Measurements from ENCODE around the gene MAEA.
"Not testable (repeated sequence)": the region's sequence is repeated elsewhere in the genome, so short reads cannot be mapped to it uniquely, and the experiment has no call there.

The MAEA gene

DNA sequence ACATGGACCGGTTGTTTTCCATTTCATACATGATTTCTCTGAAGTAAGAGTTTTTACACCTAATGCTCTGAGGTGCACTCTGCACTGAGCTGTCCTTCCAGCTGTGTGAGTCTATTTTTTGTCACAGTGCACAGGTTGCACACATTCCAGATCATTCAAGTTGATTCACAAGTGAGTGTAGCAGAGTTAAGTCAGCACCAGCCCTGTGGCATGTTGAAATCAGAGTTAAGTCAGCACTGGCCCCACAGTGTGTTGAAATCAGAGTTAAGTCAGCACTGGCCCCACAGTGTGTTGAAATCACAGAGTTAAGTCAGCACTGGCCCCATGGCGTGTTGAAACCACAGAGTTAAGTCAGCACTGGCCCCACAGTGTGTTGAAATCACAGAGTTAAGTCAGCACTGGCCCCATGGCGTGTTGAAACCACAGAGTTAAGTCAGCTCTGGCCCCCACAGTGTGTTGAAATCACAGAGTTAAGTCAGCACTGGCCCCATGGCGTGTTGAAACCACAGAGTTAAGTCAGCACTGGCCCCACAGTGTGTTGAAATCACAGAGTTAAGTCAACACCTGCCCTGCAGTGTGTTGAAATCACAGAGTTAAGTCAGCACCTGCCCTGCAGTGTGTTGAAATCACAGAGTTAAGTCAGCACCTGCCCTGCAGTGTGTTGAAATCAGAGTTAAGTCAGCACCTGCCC, 45.6 kb downstream of the MAEA start:
- not testable (repeated sequence) for DNase-seq (ENCODE audit: low read depth in 2 of 2)

DNA sequence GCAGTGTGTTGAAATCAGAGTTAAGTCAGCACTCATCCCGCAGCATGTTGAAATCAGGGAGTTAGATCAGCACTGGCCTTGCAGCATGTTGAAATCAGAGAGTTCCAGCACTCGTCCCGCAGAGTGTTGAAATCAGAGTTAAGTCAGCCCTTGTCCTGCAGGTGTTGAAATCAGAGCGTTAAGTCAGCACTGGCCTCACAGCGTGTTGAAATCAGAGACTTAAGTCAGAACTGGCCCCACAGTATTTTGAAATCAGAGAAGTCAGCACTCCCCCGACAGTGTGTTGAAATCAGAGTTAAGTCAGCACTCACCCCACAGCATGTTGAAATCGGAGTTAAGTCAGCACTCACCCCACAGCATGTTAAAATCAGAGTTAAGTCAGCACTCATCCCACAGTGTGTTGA, 46.4 kb downstream of the MAEA start:
- DNase-seq (ENCODE audit: low read depth in 2 of 2), result no peak

DNA sequence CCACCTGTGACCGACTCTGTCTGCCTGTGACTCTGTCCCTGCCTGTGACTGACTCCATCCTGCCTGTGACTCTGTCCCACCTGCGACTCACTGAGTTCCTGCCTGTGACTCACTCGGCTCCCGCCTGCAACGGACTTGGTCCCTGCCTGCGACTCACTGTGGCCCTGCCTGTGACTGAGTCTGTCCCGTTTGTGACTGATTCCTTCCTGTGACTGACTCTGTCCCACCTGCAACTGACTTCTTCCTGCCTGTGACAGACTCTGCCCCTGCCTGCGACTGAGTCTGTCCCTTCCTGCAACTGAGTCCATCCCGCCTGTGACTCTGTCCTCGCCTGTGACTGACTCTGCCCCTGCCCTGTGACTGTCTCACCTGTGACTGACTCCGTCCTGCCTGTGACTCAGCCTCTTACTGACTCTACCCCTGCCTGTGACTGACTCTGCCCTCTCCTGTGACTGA, 47.7 kb downstream of the MAEA start:
- no peak for DNase-seq (ENCODE audit: low read depth in 2 of 2)

DNA sequence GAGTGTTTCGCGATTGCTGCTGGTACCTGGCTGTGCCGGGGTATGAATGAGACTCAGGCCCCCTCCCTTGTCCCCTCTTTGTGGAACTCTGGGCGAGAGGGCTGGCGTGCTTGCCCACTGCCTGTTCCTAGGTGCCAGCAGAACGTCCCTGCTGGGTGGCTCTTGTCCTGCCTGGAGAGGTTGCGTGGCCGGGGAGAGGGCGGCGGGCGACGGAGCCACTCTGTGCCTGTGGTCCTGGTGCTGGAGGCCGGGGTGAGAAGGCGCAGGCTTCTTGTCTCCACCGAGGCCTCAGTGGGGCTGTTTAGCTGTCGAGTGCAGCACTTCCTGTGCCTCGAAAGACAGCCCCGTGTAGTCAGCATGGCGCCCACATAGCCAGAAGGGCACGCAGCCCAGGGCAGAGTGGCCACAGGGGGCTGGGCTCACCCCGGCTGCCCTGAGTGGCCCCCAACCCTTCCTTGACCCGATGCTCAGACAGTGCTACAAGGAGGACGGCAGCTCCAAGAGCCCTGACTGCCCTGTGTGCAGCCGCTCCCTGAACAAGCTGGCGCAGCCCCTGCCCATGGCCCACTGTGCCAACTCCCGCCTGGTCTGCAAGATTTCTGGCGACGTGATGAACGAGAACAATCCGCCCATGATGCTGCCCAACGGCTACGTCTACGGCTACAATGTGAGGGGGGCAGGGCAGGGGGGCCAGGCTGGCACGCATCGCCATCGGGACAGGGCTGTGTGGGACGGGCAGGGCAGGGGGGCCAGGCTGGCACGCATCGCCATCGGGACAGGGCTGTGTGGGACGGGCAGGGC, 48.5 kb downstream of the MAEA start:
- no peak for DNase-seq (ENCODE audit: low read depth in 2 of 2)

DNA sequence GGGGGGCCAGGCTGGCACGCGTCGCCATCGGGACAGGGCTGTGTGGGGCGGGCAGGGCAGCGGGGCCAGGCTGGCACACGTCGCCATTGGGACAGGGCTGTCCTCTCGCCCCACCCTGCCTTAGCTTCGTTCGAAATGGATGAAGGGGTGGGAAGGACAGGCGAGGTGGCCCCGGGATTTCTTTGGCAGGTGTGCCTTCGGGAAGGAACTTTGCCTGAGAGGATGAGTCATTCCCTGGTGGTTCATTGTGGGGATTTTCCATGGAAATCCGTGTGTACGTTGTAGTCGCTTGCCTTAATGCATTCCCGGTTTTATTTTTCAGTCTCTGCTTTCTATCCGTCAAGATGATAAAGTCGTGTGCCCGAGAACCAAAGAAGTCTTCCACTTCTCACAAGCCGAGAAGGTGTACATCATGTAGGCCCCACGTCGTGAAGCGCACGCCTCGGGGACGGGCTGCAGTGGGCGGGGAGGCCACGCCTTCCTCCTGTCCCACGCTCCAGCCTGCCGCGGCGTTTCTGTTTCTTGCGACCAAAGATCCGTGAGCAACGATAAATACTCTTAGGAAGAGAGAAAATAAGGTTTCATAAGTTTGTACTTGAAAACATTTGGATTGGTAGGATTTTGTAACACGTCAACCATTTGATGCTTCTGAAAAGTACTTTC, 49.2 kb downstream of the MAEA start:
- DNase-seq (ENCODE audit: low read depth in 2 of 2), result no peak

DNA sequence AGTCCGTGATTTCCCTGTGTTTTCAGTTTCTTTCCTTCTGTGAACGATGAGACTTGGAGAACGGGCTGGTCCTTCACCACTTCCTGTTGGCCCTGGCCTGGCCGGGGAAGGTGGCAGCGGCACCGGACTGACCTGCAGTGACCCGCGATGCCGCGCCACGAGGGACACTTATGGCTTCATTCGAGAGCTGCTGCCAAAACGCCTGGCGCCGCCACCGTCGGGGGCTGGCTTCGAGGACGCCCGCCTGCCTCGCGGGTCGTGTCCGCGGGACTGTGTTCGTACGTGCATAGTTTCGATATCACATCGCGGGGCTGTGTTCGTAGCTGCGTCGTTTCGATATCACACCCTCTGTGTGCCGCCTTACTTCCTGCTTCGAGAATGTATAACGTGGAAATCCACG, 49.8 kb downstream of the MAEA start:
- no peak for DNase-seq (ENCODE audit: low read depth in 2 of 2)

DNA sequence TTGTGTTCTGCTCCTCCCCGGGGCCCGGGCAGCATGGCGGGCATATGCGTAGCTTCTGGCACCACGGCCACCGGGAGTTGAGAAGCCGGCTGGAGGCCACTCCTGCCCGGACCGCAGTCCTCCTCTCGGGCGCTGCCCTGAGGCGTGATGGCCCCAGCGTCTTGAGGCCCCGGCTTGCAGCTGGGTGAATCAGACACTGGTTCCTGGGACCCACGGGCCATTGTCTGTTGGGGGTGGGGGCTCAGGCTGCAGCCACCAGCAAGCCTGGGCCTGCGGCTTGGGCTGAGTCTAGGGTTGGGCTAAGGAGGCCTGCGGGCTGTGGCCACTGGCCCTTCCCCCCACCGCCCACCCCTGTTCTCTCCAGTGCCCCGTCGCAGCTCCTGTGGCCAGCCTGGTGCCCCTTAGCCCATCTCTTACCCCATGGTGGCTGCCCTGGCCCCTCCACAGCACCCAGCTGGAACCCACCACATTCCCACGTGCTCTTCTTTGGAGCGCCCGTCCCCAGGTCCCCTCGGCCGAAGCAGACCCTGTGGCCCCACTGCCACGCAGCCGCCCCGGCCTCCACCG, 50.6 kb downstream of the MAEA start:
- DNase-seq (ENCODE audit: low read depth in 2 of 2), result no peak

DNA sequence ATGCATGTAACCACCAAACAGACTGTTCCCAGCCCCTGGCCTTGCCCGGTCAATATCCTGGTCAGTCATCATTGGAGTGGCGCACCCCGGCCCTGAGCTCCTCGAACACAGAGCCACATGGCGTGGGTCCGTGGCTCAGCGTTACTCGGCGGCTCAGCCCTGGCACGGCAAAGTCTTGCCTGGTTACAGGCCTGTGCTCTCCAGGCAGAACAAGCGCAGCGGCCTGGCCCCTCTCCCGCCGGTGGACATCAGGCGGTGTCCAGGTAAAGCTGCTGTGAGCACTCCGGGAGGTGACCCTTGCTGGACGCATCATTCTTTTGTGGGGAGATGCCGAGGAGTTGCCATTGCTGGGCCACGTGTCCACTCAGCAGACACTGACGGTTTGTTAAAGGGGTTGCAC, 51.2 kb downstream of the MAEA start:
- no peak for DNase-seq (ENCODE audit: low read depth in 2 of 2)

DNA sequence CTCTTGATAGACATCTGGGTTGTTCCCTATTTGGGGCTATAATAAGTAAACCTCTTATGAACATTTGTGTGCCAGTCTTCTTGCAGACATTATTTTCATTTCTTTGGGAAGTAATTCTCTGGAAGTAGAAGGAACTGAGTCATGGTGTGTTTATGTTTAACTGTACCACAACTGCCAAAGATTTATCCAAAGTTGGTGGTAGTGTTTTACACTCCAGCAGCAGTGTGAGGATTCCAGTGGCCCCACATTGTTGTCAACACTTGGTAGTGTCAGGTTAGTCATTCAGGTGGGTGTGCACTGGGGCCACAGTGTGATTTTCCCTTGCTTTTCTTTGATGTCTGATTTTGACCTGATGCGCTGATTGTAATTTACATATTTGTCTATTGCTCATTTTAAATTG, 52.3 kb downstream of the MAEA start:
- DNase-seq (ENCODE audit: low read depth in 2 of 2), result no peak

DNA sequence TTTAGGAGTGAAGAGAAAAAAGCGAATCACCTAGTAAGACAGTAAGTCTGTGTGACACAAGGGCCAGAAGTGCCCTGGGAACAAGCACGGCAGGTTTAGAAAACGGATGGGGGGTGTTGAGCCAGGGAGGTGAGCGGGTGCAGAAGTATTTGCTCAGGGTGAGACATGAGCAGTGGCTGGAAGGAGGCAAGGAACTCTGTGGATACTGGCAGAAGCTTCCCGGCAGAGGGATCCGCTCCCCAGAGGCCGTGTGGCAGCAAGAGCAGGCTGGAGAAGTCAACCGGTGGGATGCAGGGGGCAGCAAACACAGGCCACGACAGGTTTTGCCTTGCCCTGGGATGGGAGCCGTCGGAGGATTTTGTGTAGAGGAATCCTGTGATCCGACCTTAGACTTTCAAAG, 55.0 kb downstream of the MAEA start:
- DNase-seq (ENCODE audit: low read depth in 2 of 2), result no peak

DNA sequence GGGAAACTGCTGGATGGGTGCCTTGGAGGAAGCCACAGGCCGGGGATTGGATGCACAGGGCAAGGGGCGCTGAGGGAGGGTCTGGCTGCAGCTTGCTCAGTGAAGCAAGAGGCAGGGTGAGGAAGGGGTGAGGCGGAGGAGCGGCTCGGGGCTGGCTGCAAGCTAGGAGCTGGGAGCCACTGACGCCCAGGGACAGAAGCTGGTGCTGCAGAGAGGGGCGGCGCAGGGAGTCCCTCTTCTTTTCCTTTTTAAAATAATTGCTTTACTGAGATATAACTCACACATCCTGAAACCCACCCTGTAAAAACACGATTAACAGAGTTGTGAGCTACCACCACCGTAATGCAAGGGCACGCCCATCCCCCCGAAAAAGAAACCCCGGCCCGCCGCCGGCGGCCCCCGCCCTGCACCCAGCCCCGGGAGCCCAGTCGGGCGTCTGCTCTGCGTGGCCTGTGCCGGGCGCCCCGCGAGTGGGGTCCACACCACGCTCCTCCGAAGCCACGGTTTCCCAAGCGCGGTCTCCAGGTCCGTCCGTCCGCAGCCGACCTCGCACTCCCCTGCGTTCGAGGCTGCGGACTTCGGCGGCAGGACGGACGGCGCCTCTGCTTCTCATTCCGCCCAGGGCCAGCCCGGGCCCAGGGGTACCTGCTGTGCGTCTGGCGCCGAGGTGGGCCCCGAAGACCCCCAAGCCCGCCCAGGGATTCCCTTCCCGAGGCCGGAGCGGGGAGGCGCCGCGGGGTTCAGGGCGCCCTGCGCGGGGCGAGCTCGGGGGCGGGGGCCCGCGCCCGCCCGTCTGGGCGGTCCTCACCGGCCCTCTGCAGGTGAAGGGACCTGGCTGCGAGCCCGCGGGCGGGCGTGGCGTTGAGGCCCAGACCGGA, 56.5 kb downstream of the MAEA start:
- DNase-seq (ENCODE audit: low read depth in 2 of 2), result no peak

DNA sequence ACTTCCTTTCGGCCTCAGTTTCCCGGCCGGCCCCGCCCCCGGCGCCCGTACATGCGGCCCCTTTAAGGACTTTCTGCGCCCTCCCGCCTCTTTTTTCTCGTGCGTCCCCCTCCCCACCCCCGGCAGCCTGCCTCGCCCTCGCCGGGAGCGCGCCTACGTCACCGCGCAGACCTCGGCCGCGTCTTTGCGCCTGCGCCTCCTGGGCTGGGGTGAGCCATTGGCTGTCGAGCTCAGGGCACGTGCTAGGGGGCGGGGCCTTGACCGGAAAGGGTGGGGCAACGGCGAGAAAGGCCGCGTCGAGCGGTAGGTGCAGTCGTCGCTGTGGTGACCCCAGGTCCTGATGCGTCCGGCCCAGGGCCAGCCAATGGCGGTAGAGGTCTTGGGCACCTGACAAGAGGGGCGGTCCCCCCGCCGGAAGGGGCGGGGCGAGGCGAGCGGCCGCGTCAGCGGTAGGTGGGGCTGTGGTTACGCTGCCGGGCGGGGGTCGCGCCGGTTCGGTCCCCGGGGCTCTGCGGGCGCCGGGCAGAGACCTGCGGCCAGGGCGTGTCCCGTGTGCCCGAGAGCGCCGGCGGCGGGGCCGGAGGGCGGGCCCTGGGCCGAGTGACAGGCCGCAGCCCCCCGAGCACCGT, 57.2 kb downstream of the MAEA start, which contains the start of gene UVSSA:
TSS of gene UVSSA (plus strand) at position 428 of the 629 bp plus-strand sequence. CDS start 884 bp downstream, outside the sequence.
- DNase-seq (ENCODE audit: low read depth in 2 of 2), result peak; percentile 99

DNA sequence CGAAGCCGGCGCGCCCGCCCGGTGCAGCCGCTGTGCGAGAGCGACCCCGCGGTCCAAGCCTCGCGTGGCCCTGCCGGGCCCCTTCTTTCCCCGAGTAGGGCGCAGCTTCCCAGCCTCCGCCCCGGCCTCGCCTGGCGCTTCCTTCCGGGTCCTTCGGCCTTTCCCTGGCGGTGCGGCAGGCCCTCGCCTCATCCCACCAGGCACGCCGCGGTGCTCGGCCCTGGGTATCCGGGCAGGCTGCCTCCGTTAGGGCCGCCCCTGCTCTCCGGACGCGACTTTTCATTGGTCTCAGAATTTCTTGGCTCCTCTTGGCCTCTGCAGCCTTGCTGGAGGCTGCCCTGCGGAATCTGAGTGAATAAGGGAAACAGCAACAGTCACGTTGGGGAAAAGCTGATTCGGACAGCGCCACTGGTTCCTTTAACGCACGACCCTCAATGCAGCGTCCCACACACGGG, 57.7 kb downstream of the MAEA start:
- DNase-seq (ENCODE audit: low read depth in 2 of 2), result peak in 1 of 2 experiments; percentile 44

DNA sequence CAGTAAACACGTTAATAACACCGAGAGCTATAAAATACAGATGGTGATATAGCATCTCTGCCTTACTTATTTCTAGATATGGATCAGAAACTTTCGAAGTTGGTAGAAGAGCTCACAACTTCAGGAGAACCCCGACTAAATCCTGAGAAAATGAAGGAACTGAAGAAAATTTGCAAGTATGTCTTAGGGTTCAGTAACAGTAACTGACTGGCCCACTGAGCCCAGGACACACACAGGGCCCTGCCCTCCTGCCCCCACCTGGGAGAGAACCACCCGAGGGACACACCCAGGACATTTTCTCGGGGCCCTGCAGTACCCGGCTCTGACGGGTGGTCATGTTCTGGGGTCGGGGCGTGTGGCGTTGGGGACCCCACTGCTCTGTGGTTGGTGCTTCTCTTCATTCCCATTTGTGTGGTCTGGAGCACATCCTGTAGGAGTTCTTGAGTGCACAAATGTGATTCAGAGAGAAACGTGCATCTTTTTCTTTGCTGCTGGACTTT, 58.4 kb downstream of the MAEA start:
- no peak for DNase-seq (ENCODE audit: low read depth in 2 of 2)

DNA sequence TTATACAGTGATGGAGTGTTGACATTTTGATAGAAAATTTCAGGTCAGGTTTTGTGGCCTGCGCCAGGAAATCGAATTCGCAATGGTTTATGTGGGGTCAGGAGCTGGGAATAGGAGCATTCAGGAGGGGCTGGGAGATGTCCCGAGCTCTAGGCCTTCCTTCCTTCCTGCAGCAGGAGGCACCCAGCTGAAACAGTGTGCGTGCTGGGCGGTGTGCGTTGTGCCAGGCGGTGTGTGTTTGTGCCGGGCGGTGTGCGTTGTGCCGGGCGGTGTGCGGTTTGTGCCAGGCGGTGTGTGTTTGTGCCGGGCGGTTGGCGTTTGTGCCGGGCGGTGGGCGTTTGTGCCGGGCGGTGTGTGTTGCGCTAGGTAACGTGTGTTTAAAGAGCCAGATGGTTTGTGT, 59.1 kb downstream of the MAEA start:
- DNase-seq (ENCODE audit: low read depth in 2 of 2), result no peak

DNA sequence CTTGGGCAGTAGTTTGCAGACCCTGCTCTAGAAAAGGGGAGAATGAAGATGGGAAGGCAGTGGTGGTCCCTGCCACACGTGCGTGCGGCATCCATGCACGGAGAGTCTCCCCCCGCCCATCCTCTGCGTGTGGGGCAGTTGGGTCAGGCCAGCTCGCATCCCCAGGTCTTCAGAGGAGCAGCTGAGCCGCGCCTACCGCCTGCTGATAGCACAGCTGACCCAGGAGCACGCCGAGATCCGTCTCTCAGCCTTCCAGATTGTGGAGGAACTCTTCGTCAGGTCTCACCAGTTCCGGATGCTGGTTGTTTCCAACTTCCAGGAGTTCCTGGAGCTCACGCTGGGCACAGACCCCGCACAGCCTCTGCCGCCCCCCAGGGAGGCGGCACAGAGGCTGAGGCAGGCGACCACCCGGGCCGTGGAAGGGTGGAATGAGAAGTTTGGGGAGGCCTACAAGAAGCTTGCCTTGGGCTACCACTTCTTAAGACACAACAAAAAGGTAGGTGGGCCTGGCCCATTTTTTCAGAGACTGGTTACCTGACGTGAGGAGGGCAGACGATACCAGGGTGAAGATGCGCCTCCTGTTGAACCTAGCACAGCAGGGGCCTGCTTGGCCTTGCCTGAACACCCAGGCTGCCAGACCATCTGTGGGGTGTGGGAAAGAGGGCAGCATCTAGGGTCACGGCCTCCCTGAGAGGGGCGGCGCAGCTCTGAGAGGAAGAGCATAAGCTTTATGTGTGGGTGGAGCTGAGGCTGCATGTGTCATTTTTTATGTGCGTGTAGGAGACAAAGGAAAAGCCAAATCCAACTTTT, 59.9 kb downstream of the MAEA start:
- DNase-seq (ENCODE audit: low read depth in 2 of 2), result no peak

DNA sequence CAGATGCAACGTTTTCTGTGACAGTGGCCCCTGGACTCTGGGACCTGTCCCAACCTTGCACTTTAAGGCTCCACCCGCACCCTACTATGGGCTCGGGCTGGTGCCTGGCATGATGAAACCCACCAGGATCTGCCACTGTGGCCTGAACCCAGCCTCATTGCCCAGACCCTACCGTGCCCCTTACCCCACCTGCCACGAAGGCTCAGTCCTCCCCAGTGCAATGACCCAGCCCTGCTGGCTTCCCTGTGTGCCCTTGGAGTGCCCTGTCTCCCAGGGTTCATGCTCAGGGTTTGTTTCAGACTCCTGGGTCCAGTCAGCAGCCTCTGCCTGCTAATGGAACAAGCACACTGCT, 60.5 kb downstream of the MAEA start:
- DNase-seq (ENCODE audit: low read depth in 2 of 2), result no peak

DNA sequence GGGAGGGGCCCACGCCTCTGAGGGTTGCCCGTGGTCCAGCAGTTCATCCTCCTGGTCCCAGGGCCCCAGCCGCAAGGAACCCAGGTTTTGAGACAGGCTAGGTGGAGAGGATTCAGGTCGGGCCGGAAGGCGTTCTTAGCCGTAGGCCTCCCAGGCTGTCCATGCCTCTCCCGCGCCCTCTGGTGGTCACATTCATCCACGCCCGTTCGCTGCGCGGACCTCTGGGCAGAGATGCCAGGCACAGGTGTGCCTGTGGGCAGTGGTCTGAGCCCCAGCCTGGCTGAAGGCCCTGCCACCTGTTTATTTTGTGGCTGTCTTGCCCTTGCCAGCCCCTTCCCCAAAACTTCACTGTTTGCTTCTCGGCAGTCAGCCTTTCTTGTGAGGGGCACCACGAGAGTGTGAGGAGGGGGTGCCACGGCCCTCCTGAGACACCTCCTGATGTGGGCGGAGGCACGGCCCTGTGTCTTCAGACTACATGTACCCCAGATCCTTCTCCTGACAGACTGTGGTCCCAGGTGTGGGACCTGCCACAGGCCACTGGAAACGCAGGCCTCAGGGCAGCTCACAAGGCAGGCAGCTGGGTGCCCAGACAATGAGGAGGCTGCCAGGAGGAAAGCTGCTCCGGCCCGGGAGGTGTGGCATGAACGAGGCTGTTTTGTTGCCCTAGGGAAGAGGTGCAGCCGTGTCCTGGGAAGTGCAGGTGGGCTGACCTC, 62.3 kb downstream of the MAEA start:
- no peak for DNase-seq (ENCODE audit: low read depth in 2 of 2)

DNA sequence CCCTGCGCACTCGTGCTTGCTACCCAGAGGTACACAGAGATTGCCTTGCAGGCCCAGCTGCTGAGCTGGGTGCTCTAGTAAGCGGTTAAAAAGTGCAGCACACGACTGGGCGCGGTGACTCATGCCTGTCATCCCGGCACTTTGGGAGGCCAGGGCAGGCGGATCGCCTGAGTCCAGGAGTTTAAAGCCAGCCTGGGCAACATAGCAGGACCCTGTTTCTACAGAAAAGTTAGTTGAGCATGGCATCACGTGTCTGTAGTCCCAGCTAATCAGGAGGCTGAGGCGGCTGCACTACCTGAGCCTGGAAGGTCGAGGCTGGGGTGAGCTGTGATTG, 62.8 kb downstream of the MAEA start:
- no peak for DNase-seq (ENCODE audit: low read depth in 2 of 2)

Measured in fibroblast of skin of left quadriceps (primary cell).